ENCODE data around the gene BNC2. TPM values are rescaled to one million over a fixed set of nuclear protein-coding genes. Genes with fewer than 3 reads are reported as not detected.

BNC2 gene
- total RNA-seq, 1 donor from 2014 or later: 2.9 TPM

GRCh38 chr9:16411311-16411710, 459.2 kb downstream of the BNC2 start:
- no peak for DNase-seq (ENCODE audit: low read depth)
- no peak overlapping the region for H3K4me3 ChIP-seq (ENCODE audit: low read depth, low read length)
- TF ChIP-seq CTCF (conservative IDR thresholded peaks at IDR 0.05; ENCODE audit: low read depth, low read length): no peak

GRCh38 chr9:16410601-16411280, 459.7 kb downstream of the BNC2 start:
- TF ChIP-seq CTCF (conservative IDR thresholded peaks at IDR 0.05; ENCODE audit: low read depth, low read length): no peak
- no peak overlapping the region for H3K4me3 ChIP-seq (ENCODE audit: low read depth, low read length)
- no peak for DNase-seq (ENCODE audit: low read depth)

GRCh38 chr9:16407617-16408016, 462.9 kb downstream of the BNC2 start:
- no peak for TF ChIP-seq CTCF (conservative IDR thresholded peaks at IDR 0.05; ENCODE audit: low read depth, low read length)
- DNase-seq (ENCODE audit: low read depth): no peak
- H3K4me3 ChIP-seq (ENCODE audit: low read depth, low read length): no peak overlapping the region

- no peak for DNase-seq (ENCODE audit: low read depth)
- H3K4me3 ChIP-seq (ENCODE audit: low read depth, low read length): no peak overlapping the region
- no peak for TF ChIP-seq CTCF (conservative IDR thresholded peaks at IDR 0.05; ENCODE audit: low read depth, low read length)
These were observed 463.8 kb downstream of the BNC2 start for GRCh38 chr9:16406526-16407225.

- H3K4me3 ChIP-seq (ENCODE audit: low read depth, low read length): no peak overlapping the region
- no peak for DNase-seq (ENCODE audit: low read depth)
- TF ChIP-seq CTCF (conservative IDR thresholded peaks at IDR 0.05; ENCODE audit: low read depth, low read length): no peak
These were observed 465.0 kb downstream of the BNC2 start for GRCh38 chr9:16405421-16405820.

GRCh38 chr9:16401701-16402100, 468.8 kb downstream of the BNC2 start:
- no peak for TF ChIP-seq CTCF (conservative IDR thresholded peaks at IDR 0.05; ENCODE audit: low read depth, low read length)
- no peak for DNase-seq (ENCODE audit: low read depth)
- H3K4me3 ChIP-seq (ENCODE audit: low read depth, low read length): no peak overlapping the region

- no peak for DNase-seq (ENCODE audit: low read depth)
- no peak for TF ChIP-seq CTCF (conservative IDR thresholded peaks at IDR 0.05; ENCODE audit: low read depth, low read length)
These were observed 471.8 kb downstream of the BNC2 start for GRCh38 chr9:16398691-16399090.

More at GRCh38 chr9:16398691-16399090, 471.8 kb downstream of the BNC2 start:
- H3K4me3 ChIP-seq (ENCODE audit: low read depth, low read length): no peak overlapping the region

Measured in epithelial cell of proximal tubule (primary cell).